HG02884 (cell line): ENCODE results near the gene CFAP57.
"Not testable (repeated sequence)": the region's sequence is repeated elsewhere in the genome, so short reads cannot be mapped to it uniquely, and the experiment has no call there.

Source experiments
- ATAC-seq: cut with Tn5 transposase; IDR thresholded peaks from one replicate; pipeline ENCODE4 v1.9.1; 2021; ENCODE audit warnings: mild to moderate bottlenecking, moderate library complexity; ENCODE audit not compliant: unreplicated experiment

The CFAP57 gene

DNA sequence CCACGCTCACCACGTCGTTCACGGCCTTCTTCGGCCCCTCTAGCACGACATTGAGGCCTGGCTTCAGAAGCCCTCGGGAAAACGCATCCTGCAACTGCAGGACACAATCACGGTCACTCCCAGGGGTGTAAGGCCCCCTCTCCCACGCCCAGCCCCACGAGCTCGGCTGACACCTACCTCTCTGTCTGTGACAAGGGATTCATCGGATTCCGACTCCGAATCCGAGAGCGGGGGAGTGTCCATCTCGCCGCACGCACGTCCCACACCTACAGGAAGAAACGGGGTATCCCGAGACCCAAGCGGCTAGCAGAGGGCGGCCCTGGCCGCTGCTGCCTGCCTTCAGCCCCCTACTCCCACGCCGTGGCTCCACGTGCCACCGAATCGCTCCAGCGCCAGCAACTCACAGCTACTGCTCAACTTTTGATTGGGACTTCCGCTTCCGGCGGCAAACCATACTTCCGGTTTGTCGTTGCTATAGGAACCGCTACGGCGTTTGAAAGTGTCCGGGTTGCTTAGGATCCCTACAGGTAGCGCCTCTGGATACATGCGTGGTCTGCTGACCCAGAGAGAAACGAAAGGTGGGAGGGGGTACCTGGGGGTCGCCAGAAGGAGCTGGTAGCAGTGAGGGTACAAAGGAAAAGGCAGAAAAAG, at the start of gene CFAP57, which contains the start of gene EBNA1BP2:
Gene CFAP57 (plus strand): TSS at position 455 of the 651 bp plus-strand sequence. CDS start 424 bp downstream, outside the sequence.
Gene EBNA1BP2 (minus strand): TSS at position 415 of the 651 bp plus-strand sequence. CDS start 172 bp downstream, at position 243.
- ATAC-seq = peak; percentile 81

- ATAC-seq = no peak
Observed at GRCh38 chr1:43123031-43123430, 49.1 kb upstream of the CFAP57 start.

GRCh38 chr1:43128816-43129215, 43.3 kb upstream of the CFAP57 start:
- no peak for ATAC-seq

DNA sequence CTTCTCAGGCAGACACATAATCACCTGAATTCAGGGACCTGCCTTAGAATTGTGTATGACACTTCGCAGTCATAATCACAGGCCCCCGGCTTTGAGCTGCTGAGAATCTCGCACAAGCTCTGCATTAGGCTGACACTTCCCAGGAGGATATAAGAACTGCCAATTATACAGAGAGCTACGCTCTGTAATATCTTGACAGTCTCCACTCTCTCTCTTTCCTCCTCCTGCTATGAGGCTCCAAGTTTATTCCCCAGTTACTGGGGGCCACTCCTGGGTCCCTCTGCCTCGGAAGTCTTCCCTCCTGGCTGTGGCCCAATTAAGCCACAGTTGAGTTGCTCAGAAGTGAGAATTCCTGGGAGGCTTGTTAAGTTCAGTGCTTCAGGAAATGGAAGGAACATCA, 42.7 kb upstream of the CFAP57 start:
- ATAC-seq = no peak

DNA sequence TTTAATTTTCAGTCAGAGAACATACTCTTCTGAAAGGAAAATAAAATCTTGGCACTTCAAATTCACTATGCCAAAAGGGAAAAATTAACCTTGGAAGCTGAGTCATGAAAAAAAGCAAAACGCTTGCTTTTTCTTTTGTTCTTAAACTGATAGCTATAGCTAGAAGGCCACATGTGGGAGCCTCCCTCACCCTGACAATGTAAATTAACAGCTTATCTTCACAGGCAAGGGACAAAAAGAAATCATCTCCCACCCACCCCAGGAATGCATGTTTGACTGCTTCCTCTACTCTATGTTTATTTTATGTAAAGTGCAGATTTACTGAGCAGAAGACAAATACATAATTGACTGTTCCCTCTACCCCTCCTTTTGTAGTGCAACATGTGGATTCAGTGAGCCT, 38.1 kb upstream of the CFAP57 start:
- no peak for ATAC-seq

DNA sequence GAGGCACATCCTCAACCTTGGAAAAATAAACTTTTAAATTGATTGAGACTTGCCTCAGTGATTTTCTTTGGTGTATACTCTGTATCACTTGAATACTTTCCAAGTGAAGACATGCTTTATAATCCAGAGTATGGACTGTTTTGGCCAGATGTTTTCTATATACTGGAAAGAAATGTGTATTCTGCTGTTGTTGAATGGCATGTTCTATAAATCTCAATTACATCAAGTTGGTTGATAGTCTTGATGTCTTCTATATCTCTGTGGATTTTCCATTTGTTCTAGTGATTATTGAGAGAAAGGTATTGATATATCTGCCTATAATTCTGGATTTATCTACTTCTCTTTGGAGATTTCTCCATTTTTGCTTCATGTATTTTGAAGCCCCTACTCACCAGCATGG, 37.5 kb upstream of the CFAP57 start:
- ATAC-seq = no peak

DNA sequence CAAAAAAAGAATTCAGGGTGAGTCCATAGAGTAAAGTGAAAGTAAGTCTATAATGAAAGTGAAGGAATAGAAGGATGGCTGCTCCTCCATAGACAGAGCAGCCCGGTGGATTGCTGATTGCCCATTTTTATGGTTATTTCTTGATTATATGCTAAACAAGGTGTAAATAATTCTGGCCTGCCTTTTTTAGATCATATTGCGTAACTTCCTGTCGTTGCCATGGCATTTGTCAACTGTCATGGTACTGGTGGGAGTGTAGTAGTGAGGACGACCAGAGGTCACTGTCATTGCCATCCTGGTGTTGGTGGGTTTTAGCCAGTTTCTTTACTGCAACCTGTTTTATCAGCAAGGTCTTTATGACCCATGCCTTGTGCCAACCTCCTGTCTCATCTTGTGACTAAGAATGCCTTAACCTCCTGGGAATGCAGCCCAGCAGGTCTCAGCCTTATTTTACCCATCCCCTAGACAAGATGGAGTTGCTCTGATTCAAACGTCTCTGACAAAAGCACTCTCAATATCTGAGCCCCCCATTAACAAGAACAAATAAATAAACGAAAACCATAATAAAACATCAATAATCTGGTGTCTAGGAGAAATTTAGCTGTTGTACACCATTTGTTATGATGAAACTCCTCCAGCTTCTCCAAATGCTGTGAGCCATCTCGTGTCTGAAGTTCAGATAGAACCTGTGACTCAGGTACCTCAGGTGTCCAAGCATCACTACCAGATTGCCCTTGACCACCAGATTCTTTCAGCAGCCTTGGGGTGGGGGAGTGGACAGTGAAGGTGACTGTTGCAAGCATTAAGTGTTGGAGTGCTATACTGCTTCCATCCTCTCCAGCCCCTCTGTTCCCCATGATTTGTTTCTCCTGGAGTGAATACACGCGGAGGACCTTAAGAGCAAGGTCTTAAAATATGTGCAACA, 36.0 kb upstream of the CFAP57 start:
- ATAC-seq = no peak

DNA sequence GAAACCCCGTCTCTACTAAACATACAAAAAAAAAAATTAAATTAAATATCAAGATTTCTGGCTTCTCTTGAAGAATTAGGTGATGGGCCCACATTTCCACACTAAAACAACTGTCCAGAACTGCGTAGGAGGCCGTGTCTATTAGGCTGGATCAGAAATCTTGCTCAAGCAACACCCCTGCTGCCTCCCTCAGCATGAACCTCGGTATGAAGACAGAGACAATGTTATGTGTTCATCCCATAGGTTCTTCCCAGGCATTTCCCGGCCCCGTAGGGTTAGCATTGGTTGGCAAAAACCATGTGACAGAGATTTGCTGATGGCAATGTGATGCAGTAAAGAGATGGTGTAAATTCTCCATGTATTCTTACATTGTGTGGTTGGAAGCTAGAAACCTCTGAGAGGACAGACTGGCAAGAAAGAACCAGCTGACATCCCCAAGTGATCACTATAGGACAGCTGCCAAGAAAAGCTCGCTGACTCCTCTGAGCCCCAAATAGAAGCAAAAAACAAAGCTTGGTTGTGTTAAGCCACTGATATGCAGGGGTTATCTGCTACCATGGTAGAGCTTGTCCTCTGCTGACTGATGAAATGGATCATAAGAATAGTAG, 34.6 kb upstream of the CFAP57 start:
- no peak for ATAC-seq

GRCh38 chr1:43139295-43139694, 32.8 kb upstream of the CFAP57 start:
- not testable (repeated sequence) for ATAC-seq

DNA sequence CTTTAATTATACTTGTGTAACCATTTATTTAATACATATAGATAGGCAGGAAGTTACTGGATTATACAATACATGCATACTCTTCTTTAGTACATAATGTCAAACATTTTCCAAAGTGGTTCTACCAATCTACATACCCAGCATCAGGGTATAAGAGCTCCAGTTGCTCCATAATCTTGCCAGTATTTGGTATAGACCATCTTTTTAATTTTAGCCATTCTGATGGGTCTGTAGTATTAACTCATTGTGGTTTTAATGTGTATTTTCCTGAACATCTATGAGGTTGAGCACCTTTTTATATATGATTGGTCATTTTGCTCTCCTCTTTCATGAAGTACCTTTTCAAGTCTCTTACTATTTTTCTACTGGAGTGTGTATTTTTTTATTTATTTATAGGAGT, 32.1 kb upstream of the CFAP57 start:
- ATAC-seq = no peak

GRCh38 chr1:43140583-43140982, 31.5 kb upstream of the CFAP57 start:
- no peak for ATAC-seq

GRCh38 chr1:43143441-43143888, 28.7 kb upstream of the CFAP57 start:
- no peak for ATAC-seq

DNA sequence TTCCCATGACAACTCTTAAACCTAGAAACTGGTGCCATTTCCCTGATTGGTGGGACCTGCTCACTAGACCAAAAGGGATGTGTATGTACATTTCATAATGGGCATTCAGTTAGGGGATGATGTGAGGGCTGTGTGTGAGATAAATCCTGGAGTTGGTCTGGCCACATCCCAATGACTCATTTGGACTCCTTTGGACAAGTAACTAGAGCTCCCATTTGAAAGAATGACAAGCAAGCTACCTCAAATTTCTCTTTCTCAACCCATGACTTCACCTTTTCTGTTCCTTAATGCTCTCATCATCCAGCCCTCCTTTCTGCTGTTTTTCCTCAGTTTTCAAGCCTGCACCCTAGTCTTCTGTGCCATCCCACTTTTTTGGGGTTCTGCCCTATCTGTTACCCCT, 27.9 kb upstream of the CFAP57 start:
- ATAC-seq = no peak

DNA sequence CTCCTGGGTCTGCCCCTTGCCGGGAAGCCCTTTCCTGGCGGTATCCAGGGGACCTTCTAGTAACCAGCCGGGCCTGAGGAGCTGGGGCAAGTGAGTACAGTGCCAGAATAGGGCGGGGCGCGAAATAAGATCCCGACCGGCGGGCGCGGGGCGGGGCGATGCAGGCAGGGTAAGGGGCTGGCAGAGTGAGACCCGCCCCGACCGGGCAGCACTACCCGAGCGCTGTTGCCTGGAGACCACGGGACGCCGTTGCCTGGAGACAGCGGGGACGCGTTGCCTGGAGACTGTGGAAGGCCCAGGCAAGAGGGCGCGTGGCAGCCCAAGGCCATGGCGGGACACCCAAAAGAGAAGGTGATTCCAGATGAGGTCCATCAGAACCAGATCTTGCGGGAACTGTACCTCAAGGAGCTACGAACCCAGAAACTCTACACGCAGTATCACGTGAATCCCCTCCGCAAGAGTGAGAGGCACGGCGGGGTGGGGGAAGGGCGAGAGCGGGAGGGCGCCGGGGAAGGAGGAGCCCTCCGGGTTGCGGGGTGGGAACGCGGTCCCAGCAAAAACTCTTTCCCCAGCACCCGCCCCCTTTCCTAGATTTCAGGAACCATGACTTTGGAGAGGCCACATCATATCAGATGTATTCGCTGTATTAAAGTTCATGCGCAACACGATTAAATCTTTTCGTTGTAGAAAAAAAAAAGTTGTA, 24.4 kb upstream of the CFAP57 start:
- ATAC-seq = no peak

DNA sequence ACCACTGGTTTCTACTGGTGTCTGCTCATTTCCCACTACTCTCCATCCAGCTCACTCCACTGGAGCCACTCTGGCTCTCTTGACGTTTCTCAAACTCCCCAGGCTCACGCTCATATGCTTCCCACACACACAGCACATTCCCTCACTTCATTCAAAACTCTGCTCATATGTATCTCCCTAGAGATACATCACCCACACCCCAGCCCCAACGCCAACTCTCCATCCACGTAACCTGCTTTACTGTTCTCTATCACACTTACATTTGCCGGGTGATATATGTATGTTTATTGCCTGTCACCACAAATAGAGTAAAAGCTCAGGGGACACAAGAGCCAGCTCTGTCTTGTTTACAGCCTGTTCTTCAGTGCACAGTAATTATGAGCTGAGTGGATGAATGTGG, 22.2 kb upstream of the CFAP57 start:
- ATAC-seq = no peak

DNA sequence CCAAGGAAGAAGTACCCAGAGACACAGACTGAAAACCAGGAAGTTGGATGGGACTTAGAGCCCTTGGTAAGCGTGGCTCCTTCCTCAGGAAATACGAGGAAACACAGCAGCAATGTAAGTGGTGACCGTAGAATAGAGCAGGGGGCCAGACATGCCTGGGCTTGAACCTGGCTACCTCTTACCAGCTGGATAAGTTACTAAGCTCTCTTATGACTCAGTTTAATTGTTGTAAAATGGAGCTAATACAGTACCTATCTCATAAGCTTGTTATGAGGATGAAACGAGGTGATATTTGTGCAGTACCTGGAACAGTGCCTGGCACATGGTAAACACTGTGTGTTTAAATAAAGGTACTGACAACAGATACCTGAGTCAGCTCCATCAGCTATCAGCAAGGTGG, 19.3 kb upstream of the CFAP57 start:
- ATAC-seq = no peak

GRCh38 chr1:43153443-43153842, 18.7 kb upstream of the CFAP57 start:
- ATAC-seq = no peak

- ATAC-seq = no peak
Observed at GRCh38 chr1:43156026-43156425, 16.1 kb upstream of the CFAP57 start.

DNA sequence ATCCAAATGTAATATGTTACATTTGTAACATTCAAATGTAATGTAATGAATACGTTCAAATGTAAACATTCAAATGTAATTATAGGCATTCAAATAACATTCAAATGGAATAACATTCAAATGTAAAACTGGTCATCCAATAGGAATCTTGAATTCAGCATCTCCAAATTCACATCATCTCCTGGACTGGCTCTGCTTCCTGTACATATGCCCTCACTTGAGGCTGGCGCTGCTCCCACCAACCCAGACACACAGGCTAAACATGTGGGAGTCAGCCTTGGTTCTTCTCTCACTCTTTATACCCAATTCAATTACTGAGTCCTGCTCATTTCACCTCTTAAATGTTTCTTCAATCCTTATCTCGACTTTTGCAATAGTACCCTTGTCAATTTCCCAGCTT, 7.0 kb upstream of the CFAP57 start:
- no peak for ATAC-seq

GRCh38 chr1:43165765-43166164, 6.4 kb upstream of the CFAP57 start:
- ATAC-seq = no peak

DNA sequence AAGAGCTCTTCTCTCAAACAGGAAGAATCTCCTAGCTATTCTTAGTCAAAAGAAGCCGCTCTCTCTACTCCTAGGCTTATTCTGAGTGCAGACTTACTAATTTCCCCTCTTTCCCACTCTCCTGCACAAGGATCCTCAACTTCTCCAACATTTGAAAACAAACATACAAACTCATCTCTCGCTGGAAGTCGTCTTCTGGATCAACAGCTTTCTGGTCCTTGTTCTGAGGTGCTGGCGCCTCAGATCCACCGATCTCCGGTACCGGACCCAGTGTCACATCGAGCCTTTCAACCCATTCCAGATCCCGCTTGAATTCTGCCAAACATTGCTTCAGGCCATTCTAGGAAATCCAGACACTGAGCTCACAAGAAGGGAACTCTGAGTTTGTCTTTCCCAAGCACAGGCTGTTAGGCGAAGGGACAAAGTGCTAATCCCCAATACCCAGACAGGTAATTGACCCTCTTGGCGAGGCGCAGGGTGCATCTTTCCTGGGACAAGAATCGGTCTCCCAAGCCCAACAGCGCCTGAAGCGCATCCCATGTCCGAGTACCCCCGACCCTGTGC, 736 bp upstream of the CFAP57 start:
- ATAC-seq = no peak
